Neural cell (in vitro differentiated cells): Measurements from ENCODE around the gene E2F4. TPM values are rescaled to one million over a fixed set of nuclear protein-coding genes. Genes with fewer than 3 reads are reported as not detected.

Experiments used
- H2AFZ ChIP-seq: fragments of 200-600, 300-800 bp; sonication (generic), shearing (Covaris generic); 2 replicates; pipeline ENCODE4 v1.6.0; 2014; ENCODE audit warnings: low read depth, mild to moderate bottlenecking, antibody characterized with exemption, low read length, moderate library complexity
- H3F3A ChIP-seq: fragments of 200-600 bp; shearing (Covaris generic); 2 replicates; pipeline ENCODE4 v1.6.1; 2016; ENCODE audit warnings: mild to moderate bottlenecking, moderate library complexity, mixed read lengths, antibody characterized with exemption, low read length; ENCODE audit not compliant: insufficient read depth, poor library complexity, severe bottlenecking
- H3K27ac ChIP-seq: fragments of 200-600, 300-800 bp; sonication (generic), shearing (Covaris generic); 2 replicates; pipeline ENCODE4 v1.5.1; 2014; ENCODE audit warnings: mild to moderate bottlenecking, low read length, moderate library complexity
- H3K27me3 ChIP-seq: fragments of 300-800, 200-600 bp; sonication (generic), shearing (Covaris generic); 2 replicates; pipeline ENCODE4 v1.6.0; 2014; ENCODE audit warnings: mild to moderate bottlenecking, low read depth, low read length, moderate library complexity; ENCODE audit not compliant: insufficient read depth
- H3K36me3 ChIP-seq: fragments of 300-800, 200-600 bp; sonication (generic), shearing (Covaris generic); 2 replicates; pipeline ENCODE4 v1.5.1; 2014; ENCODE audit warnings: mild to moderate bottlenecking, antibody characterized with exemption, low read length, moderate library complexity; ENCODE audit not compliant: insufficient read depth
- H3K4me2 ChIP-seq: fragments of 300-800, 200-600 bp; sonication (generic), shearing (Covaris generic); 2 replicates; pipeline ENCODE4 v1.6.0; 2014; ENCODE audit warnings: mild to moderate bottlenecking, low read length
- H3K4me3 ChIP-seq: fragments of 300-800, 200-600 bp; sonication (generic), shearing (Covaris generic); 2 replicates; pipeline ENCODE4 v1.5.1; 2014; ENCODE audit warnings: mild to moderate bottlenecking, low read length, moderate library complexity
- H3K79me2 ChIP-seq: fragments of 200-600 bp; shearing (Covaris generic); replicated peaks from 2 replicates; pipeline ENCODE4 v1.6.0; 2014; ENCODE audit warnings: mild to moderate bottlenecking, low read length, moderate library complexity; ENCODE audit not compliant: insufficient read depth
- H3K9ac ChIP-seq: fragments of 300-800, 200-600 bp; sonication (generic), shearing (Covaris generic); 2 replicates; pipeline ENCODE4 v1.6.1; 2016; ENCODE audit warnings: mild to moderate bottlenecking, low read length, mixed read lengths
- H3K9me2 ChIP-seq: fragments of 200-600 bp; shearing (Covaris generic); 2 replicates; pipeline ENCODE4 v1.6.1; 2016; ENCODE audit warnings: mild to moderate bottlenecking, low read length, mixed read lengths; ENCODE audit not compliant: insufficient read depth
- H3K9me3 ChIP-seq: fragments of 200-600, 300-800 bp; sonication (generic), shearing (Covaris generic); 2 replicates; pipeline ENCODE4 v1.6.1; 2016; ENCODE audit warnings: mild to moderate bottlenecking, mixed run types, low read length, moderate library complexity, mixed read lengths
- H4K20me1 ChIP-seq: fragments of 200-600 bp; shearing (Covaris generic); 2 replicates; pipeline ENCODE4 v1.6.1; 2016; ENCODE audit warnings: mild to moderate bottlenecking, mixed run types; ENCODE audit not compliant: insufficient read depth
- CTCF ChIP-seq: fragments of 450-650 bp; IDR thresholded peaks from 2 replicates; pipeline ENCODE4 v1.5.1; 2014; ENCODE audit warnings: antibody characterized with exemption, mild to moderate bottlenecking, moderate library complexity; ENCODE audit not compliant: poor library complexity, severe bottlenecking
- EP300 ChIP-seq: fragments of 450-650 bp; conservative IDR thresholded peaks from 2 replicates; pipeline ENCODE4 v1.6.1; 2014; ENCODE audit warnings: antibody characterized with exemption, mild to moderate bottlenecking, moderate library complexity; ENCODE audit not compliant: poor library complexity, severe bottlenecking
- EZH2 ChIP-seq: fragments of 200-600, 300-800 bp; shearing (Covaris generic), sonication (generic); IDR thresholded peaks from 2 replicates; pipeline ENCODE4 v1.6.1; 2014; ENCODE audit warnings: antibody characterized with exemption, low read length, borderline replicate concordance, mild to moderate bottlenecking; ENCODE audit not compliant: insufficient read depth, poor library complexity, severe bottlenecking
- MXI1 ChIP-seq: fragments of 450-650 bp; conservative IDR thresholded peaks from 2 replicates; pipeline ENCODE4 v1.6.1; 2014; ENCODE audit warnings: antibody characterized with exemption, mild to moderate bottlenecking; ENCODE audit not compliant: poor library complexity, severe bottlenecking
- POLR2AphosphoS5 ChIP-seq: IDR thresholded peaks from 2 replicates; pipeline ENCODE4 v1.6.1; 2012
- RAD21 ChIP-seq: fragments of 450-650 bp; conservative IDR thresholded peaks from 2 replicates; pipeline ENCODE4 v1.6.1; 2014; ENCODE audit warnings: antibody characterized with exemption, mild to moderate bottlenecking, moderate library complexity
- REST ChIP-seq: IDR thresholded peaks from 2 replicates; pipeline ENCODE4 v1.6.1; 2012; ENCODE audit warnings: borderline replicate concordance
- SMC3 ChIP-seq: fragments of 450-650 bp; conservative IDR thresholded peaks from 2 replicates; pipeline ENCODE4 v1.6.1; 2014; ENCODE audit warnings: antibody characterized with exemption, mild to moderate bottlenecking, moderate library complexity; ENCODE audit not compliant: poor library complexity
- TAF1 ChIP-seq: IDR thresholded peaks from 2 replicates; pipeline ENCODE4 v1.6.1; 2012; ENCODE audit warnings: low read depth
- polyA minus RNA-seq: library from RNA; depleted of rRNA, polyadenylated mRNA; stranded (reverse); fragments of >200 nt; gene quantifications from 2 replicates; pipeline ENCODE4 v1.2.3, GENCODE V29; 2014
- polyA plus RNA-seq: library from polyadenylated mRNA; depleted of rRNA; stranded (reverse); fragments of >200 nt; gene quantifications from 2 replicates; pipeline ENCODE4 v1.2.3, GENCODE V29; 2014

E2F4 gene, protein sequence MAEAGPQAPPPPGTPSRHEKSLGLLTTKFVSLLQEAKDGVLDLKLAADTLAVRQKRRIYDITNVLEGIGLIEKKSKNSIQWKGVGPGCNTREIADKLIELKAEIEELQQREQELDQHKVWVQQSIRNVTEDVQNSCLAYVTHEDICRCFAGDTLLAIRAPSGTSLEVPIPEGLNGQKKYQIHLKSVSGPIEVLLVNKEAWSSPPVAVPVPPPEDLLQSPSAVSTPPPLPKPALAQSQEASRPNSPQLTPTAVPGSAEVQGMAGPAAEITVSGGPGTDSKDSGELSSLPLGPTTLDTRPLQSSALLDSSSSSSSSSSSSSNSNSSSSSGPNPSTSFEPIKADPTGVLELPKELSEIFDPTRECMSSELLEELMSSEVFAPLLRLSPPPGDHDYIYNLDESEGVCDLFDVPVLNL
- polyA plus RNA-seq: 112 and 140 TPM in 2 replicates
- 44.2 and 55.0 TPM in 2 replicates for polyA minus RNA-seq

- Histone ChIP-seq H3K27ac (peak within 1 kb of the TSS; percentile 48), H3K9me3 (no peaks in the 10 kb centered on the region), H3K79me2 (peaks cover 15% of the 10 kb centered on the region), H3F3A (no peaks in the 10 kb centered on the region), H4K20me1 (no peaks in the 10 kb centered on the region), H3K36me3 (no peaks in the 10 kb centered on the region), H3K27me3 (no peaks in the 10 kb centered on the region), H3K4me3 (peak within 1 kb of the TSS; percentile 100), H3K4me2 (peak within 1 kb of the TSS; percentile 86), H3K9ac (peak within 1 kb of the TSS; percentile 89), H2AFZ (peak within 1 kb of the TSS; percentile 52), H3K9me2 (no peaks in the 10 kb centered on the region)
- TF ChIP-seq EP300: peak; percentile 50
- no peak for TF ChIP-seq CTCF
- TF ChIP-seq SMC3: peak; percentile 33
- TF ChIP-seq MXI1: peak; percentile 92
- no peak for TF ChIP-seq RAD21
- peak; percentile 81 for TF ChIP-seq POLR2AphosphoS5
- TF ChIP-seq TAF1: peak; percentile 58
Measured at GRCh38 chr16:67191995-67192681, at the start of gene E2F4. Gene E2F4, plus strand, starts transcription at chr16:67192155. Its CDS starts 73 bp downstream, at chr16:67192228.

- Histone ChIP-seq H3K27ac (no peak overlapping the region), H3F3A (no peaks in the 10 kb centered on the region), H3K4me3 (no peak overlapping the region), H3K9ac (no peak overlapping the region), H3K9me3 (no peaks in the 10 kb centered on the region), H2AFZ (no peak overlapping the region), H3K27me3 (no peaks in the 10 kb centered on the region), H3K4me2 (no peak overlapping the region), H3K9me2 (no peaks in the 10 kb centered on the region), H3K79me2 (no peaks in the 10 kb centered on the region), H4K20me1 (no peaks in the 10 kb centered on the region), H3K36me3 (peaks cover 5% of the 10 kb centered on the region)
- no peak for TF ChIP-seq POLR2AphosphoS5
- no peak for TF ChIP-seq EZH2
- no peak for TF ChIP-seq TAF1
- no peak for TF ChIP-seq EP300
- TF ChIP-seq SMC3: no peak
- TF ChIP-seq RAD21: no peak
- no peak for TF ChIP-seq REST
- TF ChIP-seq MXI1: no peak
Measured at GRCh38 chr16:67142342-67142741, 49.6 kb upstream of the E2F4 start.
